OCI-LY1 (cell line): ENCODE measurements around the gene RPL41.

Experiments
- H2AFZ ChIP-seq: fragments of 200-600 bp; sonication (generic), shearing (Covaris generic); 2 replicates; pipeline ENCODE4 v1.6.0; 2014; ENCODE audit warnings: antibody characterized with exemption, mild to moderate bottlenecking, low read length
- H3F3A ChIP-seq: fragments of 200-600 bp; sonication (generic), shearing (Covaris generic); 2 replicates; pipeline ENCODE4 v1.6.0; 2014; ENCODE audit warnings: mild to moderate bottlenecking, antibody characterized with exemption, low read length, moderate library complexity; ENCODE audit not compliant: insufficient read depth
- H3K27ac ChIP-seq: fragments of 200-600 bp; sonication (generic); 2 replicates; pipeline ENCODE4 v1.5.1; 2014; ENCODE audit warnings: low read length, mixed run types, mild to moderate bottlenecking, low read depth; ENCODE audit not compliant: poor library complexity, severe bottlenecking
- H3K27me3 ChIP-seq: fragments of 200-600 bp; sonication (generic); 2 replicates; pipeline ENCODE4 v1.6.0; 2014; ENCODE audit warnings: antibody characterized with exemption, mild to moderate bottlenecking, low read length, moderate library complexity; ENCODE audit not compliant: insufficient read depth
- H3K36me3 ChIP-seq: fragments of 200-600 bp; sonication (generic); 2 replicates; pipeline ENCODE4 v1.6.1; 2014; ENCODE audit warnings: mild to moderate bottlenecking, antibody characterized with exemption, low read length, moderate library complexity, mixed read lengths; ENCODE audit not compliant: insufficient read depth
- H3K4me1 ChIP-seq: fragments of 200-600 bp; sonication (generic); 2 replicates; pipeline ENCODE4 v1.5.1; 2014; ENCODE audit warnings: mild to moderate bottlenecking, low read length, moderate library complexity; ENCODE audit not compliant: insufficient read depth, severe bottlenecking
- H3K4me2 ChIP-seq: fragments of 200-600 bp; sonication (generic), shearing (Covaris generic); 2 replicates; pipeline ENCODE4 v1.6.1; 2014; ENCODE audit warnings: low read length
- H3K4me3 ChIP-seq: fragments of 200-600 bp; sonication (generic); 2 replicates; pipeline ENCODE4 v1.5.1; 2014; ENCODE audit warnings: low read length, low read depth, mild to moderate bottlenecking, mixed read lengths; ENCODE audit not compliant: poor library complexity, severe bottlenecking
- H3K79me2 ChIP-seq: fragments of 200-600 bp; shearing (Covaris generic); 2 replicates; pipeline ENCODE4 v1.6.1; 2016; ENCODE audit warnings: mixed run types, low read length, mixed read lengths; ENCODE audit not compliant: insufficient read depth
- H3K9ac ChIP-seq: fragments of 200-600 bp; sonication (generic), shearing (Covaris generic); 2 replicates; pipeline ENCODE4 v1.6.1; 2014; ENCODE audit warnings: mild to moderate bottlenecking, low read length, mixed read lengths
- H3K9me2 ChIP-seq: fragments of 200-600 bp; sonication (generic), shearing (Covaris generic); 2 replicates; pipeline ENCODE4 v1.6.1; 2014; ENCODE audit warnings: low read depth, mild to moderate bottlenecking, low read length, mixed read lengths
- H3K9me3 ChIP-seq: fragments of 200-600 bp; shearing (Covaris generic); 2 replicates; pipeline ENCODE4 v1.6.1; 2014; ENCODE audit warnings: low read length, mixed read lengths
- H4K20me1 ChIP-seq: fragments of 200-600 bp; sonication (generic), shearing (Covaris generic); 2 replicates; pipeline ENCODE4 v1.6.0; 2016; ENCODE audit warnings: mild to moderate bottlenecking, low read length; ENCODE audit not compliant: insufficient read depth
- CTCF ChIP-seq: fragments of 200-600 bp; sonication (generic), shearing (Covaris generic); IDR thresholded peaks from 2 replicates; pipeline ENCODE4 v1.5.1; 2017; ENCODE audit warnings: mild to moderate bottlenecking, antibody characterized with exemption, low read length, moderate library complexity, mixed read lengths
- EZH2 ChIP-seq: fragments of 200-600 bp; sonication (generic), shearing (Covaris generic); IDR thresholded peaks from 2 replicates; pipeline ENCODE4 v1.8.0; 2017; ENCODE audit warnings: borderline replicate concordance, mixed run types, mild to moderate bottlenecking, antibody characterized with exemption, low read length, moderate library complexity, mixed read lengths

The RPL41 gene

GRCh38 chr12:56151672-56152131, 35.3 kb downstream of the RPL41 start:
- no peaks in the 10 kb centered on the region for H3K9me3 ChIP-seq
- no peaks in the 10 kb centered on the region for H4K20me1 ChIP-seq
- peak overlapping the region; percentile 91 for H3K27ac ChIP-seq
- H3K36me3 ChIP-seq = peaks cover 6% of the 10 kb centered on the region; the same call in 1 of the 2 replicates
- peak overlapping the region; percentile 24; the same call in 1 of the 2 replicates for H2AFZ ChIP-seq
- no peaks in the 10 kb centered on the region for H3K9me2 ChIP-seq
- peak overlapping the region; percentile 91 for H3K4me2 ChIP-seq
- peak overlapping the region; percentile 88 for H3K9ac ChIP-seq
- peaks cover 30% of the 10 kb centered on the region for H3K4me1 ChIP-seq
- no peaks in the 10 kb centered on the region for H3K27me3 ChIP-seq
- H3F3A ChIP-seq = no peaks in the 10 kb centered on the region
- no peaks in the 10 kb centered on the region for H3K79me2 ChIP-seq
- H3K4me3 ChIP-seq = peak overlapping the region; percentile 77
- peak; percentile 62 for TF ChIP-seq CTCF
- no peak for TF ChIP-seq EZH2

GRCh38 chr12:56152132-56152755, 35.8 kb downstream of the RPL41 start, which contains the start of gene MYL6B:
Gene MYL6B (plus strand): TSS chr12:56152587. CDS start chr12:56153919, 1,332 bp downstream.
- Histone ChIP-seq H3K9me3 (no peaks in the 10 kb centered on the region), H4K20me1 (no peaks in the 10 kb centered on the region), H3K27ac (peak within 1 kb of the TSS; percentile 91), H3K4me3 (peak within 1 kb of the TSS; percentile 77), H3K36me3 (peaks cover 6% of the 10 kb centered on the region; the same call in 1 of the 2 replicates), H3F3A (no peaks in the 10 kb centered on the region), H3K9ac (peak within 1 kb of the TSS; percentile 88), H3K79me2 (no peaks in the 10 kb centered on the region), H3K27me3 (no peaks in the 10 kb centered on the region), H3K9me2 (no peaks in the 10 kb centered on the region), H3K4me2 (peak within 1 kb of the TSS; percentile 91), H2AFZ (peak within 1 kb of the TSS; percentile 24; the same call in 1 of the 2 replicates), H3K4me1 (peaks cover 36% of the 10 kb centered on the region)
- no peak for TF ChIP-seq EZH2
- no peak for TF ChIP-seq CTCF

GRCh38 chr12:56152756-56153677, 36.6 kb downstream of the RPL41 start:
- H3K9ac ChIP-seq = peak overlapping the region; percentile 88
- no peaks in the 10 kb centered on the region for H3K9me2 ChIP-seq
- peaks cover 41% of the 10 kb centered on the region for H3K4me1 ChIP-seq
- no peaks in the 10 kb centered on the region for H3K79me2 ChIP-seq
- H3K27ac ChIP-seq = peak overlapping the region; percentile 91
- peak overlapping the region; percentile 77 for H3K4me3 ChIP-seq
- no peak overlapping the region for H2AFZ ChIP-seq
- no peaks in the 10 kb centered on the region for H4K20me1 ChIP-seq
- H3K27me3 ChIP-seq = no peaks in the 10 kb centered on the region
- peak overlapping the region; percentile 91 for H3K4me2 ChIP-seq
- TF ChIP-seq CTCF (no peak), EZH2 (no peak)
- no peaks in the 10 kb centered on the region for H3K9me3 ChIP-seq
- no peaks in the 10 kb centered on the region for H3F3A ChIP-seq
- peaks cover 6% of the 10 kb centered on the region; the same call in 1 of the 2 replicates for H3K36me3 ChIP-seq
